Suppressor macrophage treated with lipopolysaccharide for 1 hour (primary cell): ENCODE measurements around the gene ZNF70.

Experiments used
- DNase-seq, 3 donors: peaks; one replicate each; pipeline ENCODE4 v3.0.0-alpha.2; 2020 to 2022

Gene ZNF70

GRCh38 chr22:23778577-23778900 lies 27.6 kb upstream of the ZNF70 start:
- DNase-seq, result no peak

GRCh38 chr22:23777776-23778576 lies 27.1 kb upstream of the ZNF70 start:
- DNase-seq, result no peak

GRCh38 chr22:23775779-23776375 lies 25.0 kb upstream of the ZNF70 start:
- no peak for DNase-seq

- no peak for DNase-seq
Measured at GRCh38 chr22:23774922-23775436, 24.1 kb upstream of the ZNF70 start.

GRCh38 chr22:23774114-23774921 lies 23.4 kb upstream of the ZNF70 start:
- DNase-seq, result no peak

- DNase-seq, result no peak
Measured at GRCh38 chr22:23773483-23774113, 22.7 kb upstream of the ZNF70 start.

GRCh38 chr22:23772649-23773473 lies 21.9 kb upstream of the ZNF70 start, which contains the start of gene MMP11:
MMP11 (plus strand) TSS chr22:23772849; CDS start chr22:23772871, 22 bp downstream.
- DNase-seq, result peak; percentile 27 to 79 (median 57)

- no peak for DNase-seq
Measured at GRCh38 chr22:23772315-23772648, 21.4 kb upstream of the ZNF70 start.

- no peak for DNase-seq
Measured at GRCh38 chr22:23769321-23769965, 18.5 kb upstream of the ZNF70 start.

- DNase-seq, result peak; percentile 90 to 96 (median 94)
Measured at GRCh38 chr22:23767673-23768548, 17.0 kb upstream of the ZNF70 start, which contains the start of gene CHCHD10. CHCHD10 (minus strand) TSS chr22:23767972; CDS start chr22:23767874, 98 bp downstream.

- no peak for DNase-seq
Measured at GRCh38 chr22:23767303-23767672, 16.4 kb upstream of the ZNF70 start.

- DNase-seq, result no peak
Measured at GRCh38 chr22:23764899-23765881, 14.3 kb upstream of the ZNF70 start.

- DNase-seq, result no peak
Measured at GRCh38 chr22:23763954-23764353, 13.0 kb upstream of the ZNF70 start.

- peak in 2 of 3 donors; percentile 39 to 49 for DNase-seq
Measured at GRCh38 chr22:23763579-23763945, 12.7 kb upstream of the ZNF70 start.

- DNase-seq, result no peak
Measured at GRCh38 chr22:23762842-23763578, 12.1 kb upstream of the ZNF70 start, which contains the start of gene C22orf15. C22orf15 (plus strand) TSS chr22:23762990; CDS start chr22:23763307, 317 bp downstream.

- no peak for DNase-seq
Measured at GRCh38 chr22:23760056-23760455, 9.1 kb upstream of the ZNF70 start.

- DNase-seq, result no peak
Measured at GRCh38 chr22:23759566-23759965, 8.7 kb upstream of the ZNF70 start.

GRCh38 chr22:23756891-23757290 lies 6.0 kb upstream of the ZNF70 start:
- DNase-seq, result no peak
